Measurements from ENCODE around the gene STAT5A.
A peak's percentile ranks its signal among the peaks of the same experiment; 100 is the strongest.

STAT5A gene

DNA sequence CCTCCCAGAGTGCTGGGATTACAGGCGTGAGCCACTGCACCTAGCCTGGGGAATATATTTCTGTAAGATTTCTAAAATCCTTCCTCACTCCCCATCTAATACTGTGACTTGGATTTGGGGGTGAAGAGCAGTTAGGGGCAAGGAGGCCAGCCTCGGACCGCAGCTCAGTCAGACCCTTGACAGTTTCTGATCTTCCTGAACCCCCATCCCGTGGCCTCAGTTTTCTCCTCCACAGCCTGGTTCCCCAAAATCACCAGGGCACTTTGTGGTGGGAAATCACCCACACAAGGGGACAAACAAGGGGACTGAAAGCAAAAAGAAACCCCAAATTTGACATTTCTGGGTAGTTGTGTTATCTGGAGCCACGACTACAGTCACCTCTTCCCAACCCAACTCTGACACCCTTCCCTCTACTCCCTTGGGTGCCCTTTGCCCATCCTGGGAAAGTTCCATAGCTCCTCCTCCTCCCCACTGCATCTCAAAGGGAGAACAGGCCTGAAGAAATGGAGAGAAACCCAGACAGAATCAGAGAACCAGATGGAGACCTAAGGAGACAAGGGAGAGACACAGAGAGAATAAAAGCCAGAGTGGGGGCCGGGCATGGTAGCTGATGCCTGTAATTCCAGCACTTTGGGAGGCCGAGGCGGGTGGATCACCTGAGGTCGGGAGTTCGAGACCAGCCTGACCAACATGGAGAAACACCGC lies 2.8 kb upstream of the STAT5A start:
- in situ Hi-C loops (cut with HindIII; ENCODE audit: low sequenced_read_pairs) = no loop called here
- no peak overlapping the region for H3K4me3 ChIP-seq (ENCODE audit: low read depth, low read length)
- no peak for DNase-seq (ENCODE audit: low read depth, low spot score)
- no peak for TF ChIP-seq CTCF (IDR thresholded peaks at IDR 0.05; ENCODE audit: low read depth, low read length)

- in situ Hi-C loops (cut with HindIII; ENCODE audit: low sequenced_read_pairs) = no loop called here
- no peak for DNase-seq (ENCODE audit: low read depth, low spot score)
- H3K4me3 ChIP-seq (ENCODE audit: low read depth, low read length) = no peak overlapping the region
- no peak for TF ChIP-seq CTCF (IDR thresholded peaks at IDR 0.05; ENCODE audit: low read depth, low read length)
Measured at GRCh38 chr17:42286411-42287221, 1.7 kb upstream of the STAT5A start.

DNA sequence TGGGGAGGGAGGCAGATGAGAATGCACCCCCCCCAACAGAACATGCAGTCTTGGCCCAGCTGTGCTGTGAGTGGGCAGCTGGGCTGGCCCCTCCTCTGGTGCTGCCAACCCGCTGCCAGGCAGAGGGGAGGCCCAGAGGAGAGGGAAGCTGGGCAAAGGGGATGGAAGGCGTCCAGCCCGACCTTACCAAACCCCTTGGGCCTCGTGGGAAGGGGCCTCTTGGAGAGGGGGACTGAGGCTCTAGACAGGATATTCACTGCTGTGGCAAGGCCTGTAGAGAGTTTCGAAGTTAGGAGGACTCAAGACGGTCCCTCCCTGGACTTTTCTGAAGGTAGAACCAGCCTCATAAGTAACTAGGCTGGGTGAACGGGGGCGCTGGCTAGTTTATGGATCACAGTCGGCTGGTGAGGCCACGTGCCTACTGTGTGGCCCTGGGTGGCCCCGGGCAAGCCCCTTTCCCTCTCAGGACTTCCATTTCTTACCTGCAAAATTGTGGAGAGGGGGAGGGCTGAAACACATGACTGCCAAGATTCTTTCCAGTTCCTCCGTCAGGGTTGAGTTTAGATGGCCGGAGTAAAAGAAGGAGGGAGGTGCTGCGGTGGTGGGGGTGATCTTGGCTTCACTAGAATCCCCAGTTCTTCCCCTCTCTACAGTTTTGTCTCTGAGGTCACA lies 857 bp upstream of the STAT5A start:
- in situ Hi-C loops (cut with HindIII; ENCODE audit: low sequenced_read_pairs) = no loop called here

DNA sequence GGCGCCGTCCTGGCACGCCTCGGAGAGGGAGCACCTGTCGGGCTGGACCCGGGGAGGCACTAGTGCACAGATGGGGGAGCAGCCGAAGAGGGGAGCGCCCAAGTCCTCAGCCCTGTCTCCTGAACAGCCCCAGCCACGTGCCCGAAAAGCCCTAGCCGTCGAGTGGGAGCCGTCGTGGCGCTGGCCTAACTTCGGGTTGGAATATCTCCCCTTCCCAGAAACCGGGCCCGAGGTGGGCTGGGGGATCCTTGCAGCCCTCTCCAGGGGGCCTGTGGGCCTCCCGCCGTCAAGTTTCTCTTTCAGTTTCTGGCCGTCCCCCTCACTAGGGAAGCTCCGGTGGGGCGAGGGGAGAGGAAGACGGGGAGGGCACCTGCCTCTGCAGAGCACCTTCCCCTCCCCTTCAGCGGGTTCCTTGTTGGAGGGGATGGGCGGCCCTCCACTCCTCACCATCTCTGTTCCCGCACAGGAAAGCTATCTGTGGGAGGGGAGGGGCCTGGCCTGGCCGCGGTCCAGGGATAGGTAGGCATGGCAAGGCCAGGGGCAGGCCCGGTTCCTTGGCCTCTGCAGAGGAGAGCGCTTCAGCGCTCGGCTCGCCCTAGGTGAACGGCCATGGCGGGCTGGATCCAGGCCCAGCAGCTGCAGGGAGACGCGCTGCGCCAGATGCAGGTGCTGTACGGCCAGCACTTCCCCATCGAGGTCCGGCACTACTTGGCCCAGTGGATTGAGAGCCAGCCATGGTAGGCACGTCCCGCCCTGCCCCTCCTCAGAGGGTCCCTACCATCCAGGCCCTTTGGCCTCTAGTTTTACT lies 709 bp downstream of the STAT5A start:
- in situ Hi-C loops (cut with HindIII; ENCODE audit: low sequenced_read_pairs) = no loop called here
- peak overlapping the region; percentile 30 for H3K4me3 ChIP-seq (ENCODE audit: low read depth, low read length)
- TF ChIP-seq CTCF (IDR thresholded peaks at IDR 0.05; ENCODE audit: low read depth, low read length) = no peak
- DNase-seq (ENCODE audit: low read depth, low spot score) = no peak

More for the DNA sequence above, 857 bp upstream of the STAT5A start:
- no peak for TF ChIP-seq CTCF (IDR thresholded peaks at IDR 0.05; ENCODE audit: low read depth, low read length)
- H3K4me3 ChIP-seq (ENCODE audit: low read depth, low read length) = no peak overlapping the region
- no peak for DNase-seq (ENCODE audit: low read depth, low spot score)

GRCh38 chr17:42289611-42290181 lies 1.4 kb downstream of the STAT5A start:
- in situ Hi-C loops (cut with HindIII; ENCODE audit: low sequenced_read_pairs) = no loop called here
- no peak overlapping the region for H3K4me3 ChIP-seq (ENCODE audit: low read depth, low read length)
- no peak for TF ChIP-seq CTCF (IDR thresholded peaks at IDR 0.05; ENCODE audit: low read depth, low read length)
- no peak for DNase-seq (ENCODE audit: low read depth, low spot score)

DNA sequence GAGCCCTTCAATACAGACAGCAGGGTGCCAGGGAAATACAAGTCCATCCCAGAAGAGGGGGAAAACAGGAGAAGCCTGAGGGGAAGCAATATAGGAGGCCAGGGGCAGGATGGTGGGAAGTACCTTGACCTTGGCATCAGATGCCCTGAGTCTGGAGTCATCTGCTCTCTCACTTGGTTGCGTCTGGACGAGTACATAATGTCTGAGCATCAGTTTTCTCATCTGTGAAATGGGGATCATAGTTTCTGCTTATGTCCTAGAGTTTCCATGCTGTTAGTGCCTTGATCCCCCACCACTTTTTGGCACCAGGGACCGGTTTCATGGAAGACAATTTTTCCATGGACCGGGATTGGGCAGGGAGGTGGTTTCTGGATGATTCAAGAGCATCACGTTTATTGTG lies 2.3 kb downstream of the STAT5A start:
- no peak for TF ChIP-seq CTCF (IDR thresholded peaks at IDR 0.05; ENCODE audit: low read depth, low read length)
- in situ Hi-C loops (cut with HindIII; ENCODE audit: low sequenced_read_pairs) = no loop called here
- no peak overlapping the region for H3K4me3 ChIP-seq (ENCODE audit: low read depth, low read length)
- no peak for DNase-seq (ENCODE audit: low read depth, low spot score)

Measured in astrocyte of the spinal cord (primary cell).